ENCODE measurements around the gene PKNOX2.

PKNOX2 gene

GRCh38 chr11:125239585-125240560, 75.3 kb downstream of the PKNOX2 start:
- no peak for DNase-seq

GRCh38 chr11:125241104-125241503, 76.6 kb downstream of the PKNOX2 start:
- DNase-seq, result no peak

- no peak for DNase-seq
Measured at GRCh38 chr11:125242141-125242775, 77.7 kb downstream of the PKNOX2 start.

- no peak for DNase-seq
Measured at GRCh38 chr11:125244166-125244565, 79.6 kb downstream of the PKNOX2 start.

- DNase-seq, result no peak
Measured at GRCh38 chr11:125245299-125245698, 80.7 kb downstream of the PKNOX2 start.

GRCh38 chr11:125247431-125247830, 82.9 kb downstream of the PKNOX2 start:
- DNase-seq, result no peak

GRCh38 chr11:125250318-125251213, 86.0 kb downstream of the PKNOX2 start:
- DNase-seq, result no peak

- no peak for DNase-seq
Measured at GRCh38 chr11:125251214-125251545, 86.6 kb downstream of the PKNOX2 start.

- DNase-seq, result no peak
Measured at GRCh38 chr11:125251956-125252355, 87.4 kb downstream of the PKNOX2 start.

GRCh38 chr11:125253289-125253688, 88.7 kb downstream of the PKNOX2 start:
- DNase-seq, result no peak

- no peak for DNase-seq
Measured at GRCh38 chr11:125253795-125254525, 89.4 kb downstream of the PKNOX2 start.

GRCh38 chr11:125256541-125257189, 92.1 kb downstream of the PKNOX2 start:
- no peak for DNase-seq

GRCh38 chr11:125257190-125257579, 92.6 kb downstream of the PKNOX2 start:
- DNase-seq, result no peak

GRCh38 chr11:125257751-125258150, 93.2 kb downstream of the PKNOX2 start:
- DNase-seq, result no peak

GRCh38 chr11:125258291-125259032, 93.9 kb downstream of the PKNOX2 start:
- DNase-seq, result no peak

- no peak for DNase-seq
Measured at GRCh38 chr11:125261588-125261987, 97.0 kb downstream of the PKNOX2 start.

- no peak for DNase-seq
Measured at GRCh38 chr11:125262194-125262829, 97.8 kb downstream of the PKNOX2 start.

- no peak for DNase-seq
Measured at GRCh38 chr11:125262830-125263218, 98.3 kb downstream of the PKNOX2 start.

GRCh38 chr11:125263268-125263790, 98.8 kb downstream of the PKNOX2 start:
- DNase-seq, result no peak
